HL-60 (cell line): ENCODE data around the gene GPATCH8.

Source experiments
- DNase-seq, 2 experiments: peaks; one replicate each; pipeline ENCODE4 v3.0.0-alpha.2; 2010 to 2020; ENCODE audit warnings: low read depth in 1 of 2, low spot score in 1 of 2
- H3K27ac ChIP-seq: fragments of 250-450 bp; sonication (Bioruptor Pico); replicated peaks from 2 replicates; pipeline ENCODE4 v1.5.1; 2020; ENCODE audit warnings: mild to moderate bottlenecking, moderate library complexity
- H3K27me3 ChIP-seq: fragments of 250-450 bp; sonication (Bioruptor Pico); 2 replicates; pipeline ENCODE4 v1.5.1; 2021; ENCODE audit warnings: mild to moderate bottlenecking, moderate library complexity; ENCODE audit not compliant: insufficient read depth, poor library complexity, severe bottlenecking
- H3K4me3 ChIP-seq: replicated peaks from 2 replicates; pipeline ENCODE4 v1.5.1; 2011; ENCODE audit warnings: mild to moderate bottlenecking, control low read depth, low read length; ENCODE audit not compliant: insufficient read depth
- GABPA ChIP-seq: IDR thresholded peaks from 2 replicates; pipeline ENCODE4 v1.6.1; 2012; ENCODE audit warnings: low read depth
- POLR2AphosphoS5 ChIP-seq: IDR thresholded peaks from 2 replicates; pipeline ENCODE4 v1.6.1; 2012; ENCODE audit warnings: low read depth
- REST ChIP-seq: IDR thresholded peaks from 2 replicates; pipeline ENCODE4 v1.6.1; 2012; ENCODE audit warnings: low read depth; ENCODE audit not compliant: insufficient replicate concordance
- SPI1 ChIP-seq: IDR thresholded peaks from 2 replicates; pipeline ENCODE4 v1.6.1; 2012; ENCODE audit warnings: low read depth, mild to moderate bottlenecking, borderline replicate concordance
- TF ChIP-seq, protein P1 (sequence below): IDR thresholded peaks from one replicate; pipeline ENCODE4 v1.5.1; 2011; ENCODE audit warnings: low read length, control low read depth, inconsistent platforms; ENCODE audit not compliant: insufficient read depth

Gene GPATCH8

GRCh38 chr17:44530896-44531418 lies 27.8 kb upstream of the GPATCH8 start:
- no peak overlapping the region for H3K4me3 ChIP-seq
- peak in 1 of 2 experiments; percentile 49 for DNase-seq
- H3K27me3 ChIP-seq = no peaks in the 10 kb centered on the region
- no peak overlapping the region for H3K27ac ChIP-seq
- TF ChIP-seq, protein P1, sequence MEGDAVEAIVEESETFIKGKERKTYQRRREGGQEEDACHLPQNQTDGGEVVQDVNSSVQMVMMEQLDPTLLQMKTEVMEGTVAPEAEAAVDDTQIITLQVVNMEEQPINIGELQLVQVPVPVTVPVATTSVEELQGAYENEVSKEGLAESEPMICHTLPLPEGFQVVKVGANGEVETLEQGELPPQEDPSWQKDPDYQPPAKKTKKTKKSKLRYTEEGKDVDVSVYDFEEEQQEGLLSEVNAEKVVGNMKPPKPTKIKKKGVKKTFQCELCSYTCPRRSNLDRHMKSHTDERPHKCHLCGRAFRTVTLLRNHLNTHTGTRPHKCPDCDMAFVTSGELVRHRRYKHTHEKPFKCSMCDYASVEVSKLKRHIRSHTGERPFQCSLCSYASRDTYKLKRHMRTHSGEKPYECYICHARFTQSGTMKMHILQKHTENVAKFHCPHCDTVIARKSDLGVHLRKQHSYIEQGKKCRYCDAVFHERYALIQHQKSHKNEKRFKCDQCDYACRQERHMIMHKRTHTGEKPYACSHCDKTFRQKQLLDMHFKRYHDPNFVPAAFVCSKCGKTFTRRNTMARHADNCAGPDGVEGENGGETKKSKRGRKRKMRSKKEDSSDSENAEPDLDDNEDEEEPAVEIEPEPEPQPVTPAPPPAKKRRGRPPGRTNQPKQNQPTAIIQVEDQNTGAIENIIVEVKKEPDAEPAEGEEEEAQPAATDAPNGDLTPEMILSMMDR = no peak
- TF ChIP-seq REST (no peak), GABPA (no peak), POLR2AphosphoS5 (no peak), SPI1 (no peak)

GRCh38 chr17:44529864-44530263 lies 26.7 kb upstream of the GPATCH8 start:
- TF ChIP-seq POLR2AphosphoS5 = no peak
- TF ChIP-seq, protein P1 = no peak
- no peak for TF ChIP-seq REST
- TF ChIP-seq GABPA = no peak
- no peak for TF ChIP-seq SPI1
- H3K27ac ChIP-seq = no peak overlapping the region
- H3K4me3 ChIP-seq = no peak overlapping the region
- H3K27me3 ChIP-seq = no peaks in the 10 kb centered on the region
- no peak for DNase-seq

GRCh38 chr17:44527954-44528353 lies 24.7 kb upstream of the GPATCH8 start:
- no peak overlapping the region for H3K27ac ChIP-seq
- H3K27me3 ChIP-seq = no peaks in the 10 kb centered on the region
- H3K4me3 ChIP-seq = no peak overlapping the region
- DNase-seq = no peak
- TF ChIP-seq GABPA = no peak
- no peak for TF ChIP-seq SPI1
- TF ChIP-seq, protein P1 = no peak
- no peak for TF ChIP-seq POLR2AphosphoS5
- TF ChIP-seq REST = no peak
